Neural cell (in vitro differentiated cells): Measurements from ENCODE around the gene ACSL5. TPM values are rescaled to one million over a fixed set of nuclear protein-coding genes. Genes with fewer than 3 reads are reported as not detected.

Experiments
- H2AFZ ChIP-seq: fragments of 200-600, 300-800 bp; sonication (generic), shearing (Covaris generic); 2 replicates; pipeline ENCODE4 v1.6.0; 2014; ENCODE audit warnings: low read depth, mild to moderate bottlenecking, antibody characterized with exemption, low read length, moderate library complexity
- H3F3A ChIP-seq: fragments of 200-600 bp; shearing (Covaris generic); 2 replicates; pipeline ENCODE4 v1.6.1; 2016; ENCODE audit warnings: mild to moderate bottlenecking, moderate library complexity, mixed read lengths, antibody characterized with exemption, low read length; ENCODE audit not compliant: insufficient read depth, poor library complexity, severe bottlenecking
- H3K27ac ChIP-seq: fragments of 200-600, 300-800 bp; sonication (generic), shearing (Covaris generic); 2 replicates; pipeline ENCODE4 v1.5.1; 2014; ENCODE audit warnings: mild to moderate bottlenecking, low read length, moderate library complexity
- H3K27me3 ChIP-seq: fragments of 300-800, 200-600 bp; sonication (generic), shearing (Covaris generic); 2 replicates; pipeline ENCODE4 v1.6.0; 2014; ENCODE audit warnings: mild to moderate bottlenecking, low read depth, low read length, moderate library complexity; ENCODE audit not compliant: insufficient read depth
- H3K36me3 ChIP-seq: fragments of 300-800, 200-600 bp; sonication (generic), shearing (Covaris generic); 2 replicates; pipeline ENCODE4 v1.5.1; 2014; ENCODE audit warnings: mild to moderate bottlenecking, antibody characterized with exemption, low read length, moderate library complexity; ENCODE audit not compliant: insufficient read depth
- H3K4me2 ChIP-seq: fragments of 300-800, 200-600 bp; sonication (generic), shearing (Covaris generic); 2 replicates; pipeline ENCODE4 v1.6.0; 2014; ENCODE audit warnings: mild to moderate bottlenecking, low read length
- H3K4me3 ChIP-seq: fragments of 300-800, 200-600 bp; sonication (generic), shearing (Covaris generic); 2 replicates; pipeline ENCODE4 v1.5.1; 2014; ENCODE audit warnings: mild to moderate bottlenecking, low read length, moderate library complexity
- H3K79me2 ChIP-seq: fragments of 200-600 bp; shearing (Covaris generic); replicated peaks from 2 replicates; pipeline ENCODE4 v1.6.0; 2014; ENCODE audit warnings: mild to moderate bottlenecking, low read length, moderate library complexity; ENCODE audit not compliant: insufficient read depth
- H3K9ac ChIP-seq: fragments of 300-800, 200-600 bp; sonication (generic), shearing (Covaris generic); 2 replicates; pipeline ENCODE4 v1.6.1; 2016; ENCODE audit warnings: mild to moderate bottlenecking, low read length, mixed read lengths
- H3K9me2 ChIP-seq: fragments of 200-600 bp; shearing (Covaris generic); 2 replicates; pipeline ENCODE4 v1.6.1; 2016; ENCODE audit warnings: mild to moderate bottlenecking, low read length, mixed read lengths; ENCODE audit not compliant: insufficient read depth
- H3K9me3 ChIP-seq: fragments of 200-600, 300-800 bp; sonication (generic), shearing (Covaris generic); 2 replicates; pipeline ENCODE4 v1.6.1; 2016; ENCODE audit warnings: mild to moderate bottlenecking, mixed run types, low read length, moderate library complexity, mixed read lengths
- H4K20me1 ChIP-seq: fragments of 200-600 bp; shearing (Covaris generic); 2 replicates; pipeline ENCODE4 v1.6.1; 2016; ENCODE audit warnings: mild to moderate bottlenecking, mixed run types; ENCODE audit not compliant: insufficient read depth
- CTCF ChIP-seq: fragments of 450-650 bp; IDR thresholded peaks from 2 replicates; pipeline ENCODE4 v1.5.1; 2014; ENCODE audit warnings: antibody characterized with exemption, mild to moderate bottlenecking, moderate library complexity; ENCODE audit not compliant: poor library complexity, severe bottlenecking
- EP300 ChIP-seq: fragments of 450-650 bp; conservative IDR thresholded peaks from 2 replicates; pipeline ENCODE4 v1.6.1; 2014; ENCODE audit warnings: antibody characterized with exemption, mild to moderate bottlenecking, moderate library complexity; ENCODE audit not compliant: poor library complexity, severe bottlenecking
- EZH2 ChIP-seq: fragments of 200-600, 300-800 bp; shearing (Covaris generic), sonication (generic); IDR thresholded peaks from 2 replicates; pipeline ENCODE4 v1.6.1; 2014; ENCODE audit warnings: antibody characterized with exemption, low read length, borderline replicate concordance, mild to moderate bottlenecking; ENCODE audit not compliant: insufficient read depth, poor library complexity, severe bottlenecking
- MXI1 ChIP-seq: fragments of 450-650 bp; conservative IDR thresholded peaks from 2 replicates; pipeline ENCODE4 v1.6.1; 2014; ENCODE audit warnings: antibody characterized with exemption, mild to moderate bottlenecking; ENCODE audit not compliant: poor library complexity, severe bottlenecking
- POLR2AphosphoS5 ChIP-seq: IDR thresholded peaks from 2 replicates; pipeline ENCODE4 v1.6.1; 2012
- RAD21 ChIP-seq: fragments of 450-650 bp; conservative IDR thresholded peaks from 2 replicates; pipeline ENCODE4 v1.6.1; 2014; ENCODE audit warnings: antibody characterized with exemption, mild to moderate bottlenecking, moderate library complexity
- REST ChIP-seq: IDR thresholded peaks from 2 replicates; pipeline ENCODE4 v1.6.1; 2012; ENCODE audit warnings: borderline replicate concordance
- SMC3 ChIP-seq: fragments of 450-650 bp; conservative IDR thresholded peaks from 2 replicates; pipeline ENCODE4 v1.6.1; 2014; ENCODE audit warnings: antibody characterized with exemption, mild to moderate bottlenecking, moderate library complexity; ENCODE audit not compliant: poor library complexity
- TAF1 ChIP-seq: IDR thresholded peaks from 2 replicates; pipeline ENCODE4 v1.6.1; 2012; ENCODE audit warnings: low read depth
- polyA plus RNA-seq: library from polyadenylated mRNA; depleted of rRNA; stranded (reverse); fragments of >200 nt; gene quantifications from 2 replicates; pipeline ENCODE4 v1.2.3, GENCODE V29; 2014

The ACSL5 gene
- polyA plus RNA-seq, 1 donor from 2014 or later, result not detected

- Histone ChIP-seq H3K4me3 (no peak overlapping the region), H3K9me3 (no peaks in the 10 kb centered on the region), H3K79me2 (no peaks in the 10 kb centered on the region), H3K27me3 (no peaks in the 10 kb centered on the region), H3K36me3 (no peaks in the 10 kb centered on the region), H4K20me1 (no peaks in the 10 kb centered on the region), H3K9ac (no peak overlapping the region), H3K9me2 (no peaks in the 10 kb centered on the region), H2AFZ (no peak overlapping the region), H3K27ac (no peak overlapping the region), H3K4me2 (no peak overlapping the region), H3F3A (no peaks in the 10 kb centered on the region)
- TF ChIP-seq POLR2AphosphoS5 (no peak), TAF1 (no peak), MXI1 (no peak), SMC3 (no peak), EP300 (no peak), RAD21 (no peak), REST (no peak), CTCF (no peak), EZH2 (no peak)
Measured at GRCh38 chr10:112438356-112438755, 64.4 kb downstream of the ACSL5 start.

- Histone ChIP-seq H4K20me1 (no peaks in the 10 kb centered on the region), H3K4me3 (no peak overlapping the region), H3K4me2 (no peak overlapping the region), H3K36me3 (no peaks in the 10 kb centered on the region), H3K27ac (no peak overlapping the region), H3K27me3 (no peaks in the 10 kb centered on the region), H3K9me2 (no peaks in the 10 kb centered on the region), H3K79me2 (peaks cover 13% of the 10 kb centered on the region), H3K9ac (no peak overlapping the region), H2AFZ (no peak overlapping the region), H3F3A (no peaks in the 10 kb centered on the region), H3K9me3 (no peaks in the 10 kb centered on the region)
- TF ChIP-seq MXI1, result no peak
- TF ChIP-seq TAF1, result no peak
Measured at GRCh38 chr10:112441520-112441919, 67.6 kb downstream of the ACSL5 start.

GRCh38 chr10:112442063-112442462 is 68.1 kb downstream of the ACSL5 start:
- Histone ChIP-seq H3K36me3 (no peaks in the 10 kb centered on the region), H3K27me3 (no peaks in the 10 kb centered on the region), H3K79me2 (peaks cover 14% of the 10 kb centered on the region), H3K9me2 (no peaks in the 10 kb centered on the region), H3F3A (no peaks in the 10 kb centered on the region), H3K4me2 (no peak overlapping the region), H3K4me3 (no peak overlapping the region), H3K9me3 (no peaks in the 10 kb centered on the region), H4K20me1 (no peaks in the 10 kb centered on the region), H2AFZ (no peak overlapping the region), H3K27ac (no peak overlapping the region), H3K9ac (no peak overlapping the region)
- TF ChIP-seq SMC3 (no peak), REST (no peak), EP300 (no peak), TAF1 (no peak), POLR2AphosphoS5 (no peak), EZH2 (no peak), RAD21 (no peak)
